GM12878 (cell line): ENCODE data around the gene ATP2A1. TPM values are rescaled to one million over a fixed set of nuclear protein-coding genes. Genes with fewer than 3 reads are reported as not detected.
A peak's percentile ranks its signal among the peaks of the same experiment; 100 is the strongest.

Source experiments
- CBX5 ChIP-seq: sonication (generic); IDR thresholded peaks from 2 replicates; pipeline ENCODE4 v1.6.1; 2016; ENCODE audit warnings: low read depth, moderate library complexity, mild to moderate bottlenecking, inconsistent platforms
- CHD1 ChIP-seq: IDR thresholded peaks from 2 replicates; pipeline ENCODE4 v1.6.1; 2012; ENCODE audit warnings: low read depth, low read length, improper control_type of control experiment
- FOS ChIP-seq: IDR thresholded peaks from 3 replicates; pipeline ENCODE4 v1.6.1; 2011; ENCODE audit warnings: borderline replicate concordance; ENCODE audit not compliant: insufficient read length; ENCODE audit errors: extremely low read depth
- MTA3 ChIP-seq: IDR thresholded peaks from 2 replicates; pipeline ENCODE4 v1.6.1; 2012; ENCODE audit warnings: low read length, inconsistent platforms, borderline replicate concordance
- MYC ChIP-seq: IDR thresholded peaks from 2 replicates; pipeline ENCODE4 v1.6.1; 2011; ENCODE audit warnings: mild to moderate bottlenecking, low read length, moderate library complexity, inconsistent platforms; ENCODE audit not compliant: insufficient read depth, insufficient replicate concordance, insufficient read length, severe bottlenecking
- NRF1 ChIP-seq: conservative IDR thresholded peaks from 2 replicates; pipeline ENCODE4 v1.6.1; 2011; ENCODE audit warnings: mild to moderate bottlenecking, low read depth, low read length, improper control_type of control experiment
- PAX5 ChIP-seq: IDR thresholded peaks from 2 replicates; pipeline ENCODE4 v1.6.1; 2011; ENCODE audit warnings: low read depth, low read length, borderline replicate concordance
- RAD51 ChIP-seq: fragments of 450-650 bp; IDR thresholded peaks from 2 replicates; pipeline ENCODE4 v1.6.1; 2016; ENCODE audit warnings: moderate library complexity, mild to moderate bottlenecking, inconsistent platforms
- RCOR1 ChIP-seq: conservative IDR thresholded peaks from 2 replicates; pipeline ENCODE4 v1.6.1; 2012; ENCODE audit warnings: low read depth, low read length, improper control_type of control experiment
- SUZ12 ChIP-seq: fragments of 200-600 bp; sonication (generic); IDR thresholded peaks from one replicate; pipeline ENCODE4 v1.6.1; 2018; ENCODE audit warnings: antibody characterized with exemption, mild to moderate bottlenecking; ENCODE audit not compliant: unreplicated experiment
- ZSCAN29 ChIP-seq: fragments of 450-650 bp; IDR thresholded peaks from 2 replicates; pipeline ENCODE4 v1.6.1; 2017; ENCODE audit warnings: mild to moderate bottlenecking, moderate library complexity
- polyA plus RNA-seq, 11 experiments: library from polyadenylated mRNA; depleted of rRNA in 4 of 11; unstranded in 6 of 11; stranded (reverse) in 5 of 11; fragments of >200 nt; fragmentation: Nextera tagmentation in 4 of 11; fragmentation: Illumina TruSeq in 1 of 11; extraction: Ambion mirVana in 4 of 11; extraction: Trizol in 1 of 11; gene quantifications; 1 replicate in 1 of 11; 2 replicates in 10 of 11; pipeline versions ENCODE4 v1.2.1 to v1.2.3, GENCODE V29; 2011 to 2016; ENCODE audit warnings: inconsistent platforms in 2 of 11, missing spikeins in 2 of 11, low read depth in 1 of 11
- total RNA-seq, 4 experiments: library from RNA; depleted of rRNA in 3 of 4; stranded (reverse); fragments of >200 nt in 3 of 4; fragmentation: Illumina TruSeq in 1 of 4; extraction: Trizol in 1 of 4; gene quantifications; 2 replicates each; pipeline versions ENCODE4 v1.2.1 to v1.2.3, GENCODE V29; 2013 to 2021
- TF ChIP-seq, protein P1 (sequence below), 3 experiments: IDR thresholded peaks in 2 of 3; conservative IDR thresholded peaks in 1 of 3; 2 replicates each; pipeline ENCODE4 v1.5.1; 2011; ENCODE audit warnings: low read depth in 3 of 3, low read length in 3 of 3, mild to moderate bottlenecking in 3 of 3, control low read depth in 2 of 3, moderate library complexity in 2 of 3, inconsistent platforms in 1 of 3, mixed read lengths in 1 of 3; ENCODE audit not compliant: control insufficient read depth in 2 of 3, insufficient read depth in 1 of 3; ENCODE audit errors: extremely low read depth in 1 of 3
- TF ChIP-seq, protein P2 (sequence below): fragments of 450-650 bp; IDR thresholded peaks from 2 replicates; pipeline ENCODE4 v1.6.1; 2016; ENCODE audit warnings: mild to moderate bottlenecking
- TF ChIP-seq, protein P3 (sequence below): fragments of 450-650 bp; IDR thresholded peaks from 2 replicates; pipeline ENCODE4 v1.6.1; 2017; ENCODE audit warnings: mild to moderate bottlenecking
- TF ChIP-seq, protein P4 (sequence below): fragments of 450-650 bp; IDR thresholded peaks from 2 replicates; pipeline ENCODE4 v1.6.1; 2017; ENCODE audit warnings: mild to moderate bottlenecking, moderate library complexity
- TF ChIP-seq, protein P5 (sequence below): IDR thresholded peaks from 2 replicates; pipeline ENCODE4 v1.6.1; 2012; ENCODE audit warnings: low read length, inconsistent platforms

The ATP2A1 gene
- total and polyA plus RNA-seq, 10 of the 15 experiments (the other 5 are each of a cell fraction or from before 2014, with no cell fraction given): 0.13 to 1.7 (median 0.88) TPM

DNA sequence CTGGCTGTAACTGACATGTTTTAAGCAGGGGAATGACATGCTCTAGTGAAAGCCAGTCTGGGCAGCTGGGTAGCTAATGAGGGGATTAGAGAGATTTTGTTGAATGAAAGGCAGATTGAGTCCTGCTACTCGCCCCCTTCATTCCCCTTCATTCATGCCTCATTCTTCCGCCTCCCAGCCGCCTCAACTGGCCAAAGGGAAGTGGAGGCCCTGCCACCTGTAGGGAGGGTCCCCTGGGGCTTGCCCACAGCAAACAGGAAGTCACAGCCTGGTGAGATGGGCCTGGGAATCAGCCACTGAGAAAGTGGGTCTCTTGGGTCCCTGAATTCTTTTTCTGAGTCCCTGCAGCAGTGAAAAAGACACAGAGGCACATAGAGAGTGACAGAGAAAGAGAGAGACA lies 52.4 kb downstream of the ATP2A1 start (continued):
- TF ChIP-seq, protein P1, sequence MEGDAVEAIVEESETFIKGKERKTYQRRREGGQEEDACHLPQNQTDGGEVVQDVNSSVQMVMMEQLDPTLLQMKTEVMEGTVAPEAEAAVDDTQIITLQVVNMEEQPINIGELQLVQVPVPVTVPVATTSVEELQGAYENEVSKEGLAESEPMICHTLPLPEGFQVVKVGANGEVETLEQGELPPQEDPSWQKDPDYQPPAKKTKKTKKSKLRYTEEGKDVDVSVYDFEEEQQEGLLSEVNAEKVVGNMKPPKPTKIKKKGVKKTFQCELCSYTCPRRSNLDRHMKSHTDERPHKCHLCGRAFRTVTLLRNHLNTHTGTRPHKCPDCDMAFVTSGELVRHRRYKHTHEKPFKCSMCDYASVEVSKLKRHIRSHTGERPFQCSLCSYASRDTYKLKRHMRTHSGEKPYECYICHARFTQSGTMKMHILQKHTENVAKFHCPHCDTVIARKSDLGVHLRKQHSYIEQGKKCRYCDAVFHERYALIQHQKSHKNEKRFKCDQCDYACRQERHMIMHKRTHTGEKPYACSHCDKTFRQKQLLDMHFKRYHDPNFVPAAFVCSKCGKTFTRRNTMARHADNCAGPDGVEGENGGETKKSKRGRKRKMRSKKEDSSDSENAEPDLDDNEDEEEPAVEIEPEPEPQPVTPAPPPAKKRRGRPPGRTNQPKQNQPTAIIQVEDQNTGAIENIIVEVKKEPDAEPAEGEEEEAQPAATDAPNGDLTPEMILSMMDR (IDR thresholded peaks at IDR 0.05 in 2 of 3, conservative IDR thresholded peaks at IDR 0.05 in 1 of 3; ENCODE audit: control insufficient read depth in 2 of 3, extremely low read depth in 1 of 3, insufficient read depth in 1 of 3, low read depth in 3 of 3, low read length in 3 of 3): no peak
- TF ChIP-seq, protein P2, sequence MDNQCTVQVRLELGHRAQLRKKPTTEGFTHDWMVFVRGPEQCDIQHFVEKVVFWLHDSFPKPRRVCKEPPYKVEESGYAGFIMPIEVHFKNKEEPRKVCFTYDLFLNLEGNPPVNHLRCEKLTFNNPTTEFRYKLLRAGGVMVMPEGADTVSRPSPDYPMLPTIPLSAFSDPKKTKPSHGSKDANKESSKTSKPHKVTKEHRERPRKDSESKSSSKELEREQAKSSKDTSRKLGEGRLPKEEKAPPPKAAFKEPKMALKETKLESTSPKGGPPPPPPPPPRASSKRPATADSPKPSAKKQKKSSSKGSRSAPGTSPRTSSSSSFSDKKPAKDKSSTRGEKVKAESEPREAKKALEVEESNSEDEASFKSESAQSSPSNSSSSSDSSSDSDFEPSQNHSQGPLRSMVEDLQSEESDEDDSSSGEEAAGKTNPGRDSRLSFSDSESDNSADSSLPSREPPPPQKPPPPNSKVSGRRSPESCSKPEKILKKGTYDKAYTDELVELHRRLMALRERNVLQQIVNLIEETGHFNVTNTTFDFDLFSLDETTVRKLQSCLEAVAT: no peak
- TF ChIP-seq NRF1 (no peak), RCOR1 (no peak), RAD51 (no peak; the same call in 1 of the 2 replicates), FOS (no peak), ZSCAN29 (no peak), SUZ12 (no peak), CBX5 (no peak), CHD1 (no peak), PAX5 (no peak), MYC (no peak), MTA3 (no peak)
- TF ChIP-seq, protein P3, sequence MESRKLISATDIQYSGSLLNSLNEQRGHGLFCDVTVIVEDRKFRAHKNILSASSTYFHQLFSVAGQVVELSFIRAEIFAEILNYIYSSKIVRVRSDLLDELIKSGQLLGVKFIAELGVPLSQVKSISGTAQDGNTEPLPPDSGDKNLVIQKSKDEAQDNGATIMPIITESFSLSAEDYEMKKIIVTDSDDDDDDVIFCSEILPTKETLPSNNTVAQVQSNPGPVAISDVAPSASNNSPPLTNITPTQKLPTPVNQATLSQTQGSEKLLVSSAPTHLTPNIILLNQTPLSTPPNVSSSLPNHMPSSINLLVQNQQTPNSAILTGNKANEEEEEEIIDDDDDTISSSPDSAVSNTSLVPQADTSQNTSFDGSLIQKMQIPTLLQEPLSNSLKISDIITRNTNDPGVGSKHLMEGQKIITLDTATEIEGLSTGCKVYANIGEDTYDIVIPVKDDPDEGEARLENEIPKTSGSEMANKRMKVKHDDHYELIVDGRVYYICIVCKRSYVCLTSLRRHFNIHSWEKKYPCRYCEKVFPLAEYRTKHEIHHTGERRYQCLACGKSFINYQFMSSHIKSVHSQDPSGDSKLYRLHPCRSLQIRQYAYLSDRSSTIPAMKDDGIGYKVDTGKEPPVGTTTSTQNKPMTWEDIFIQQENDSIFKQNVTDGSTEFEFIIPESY: no peak
- TF ChIP-seq, protein P4, sequence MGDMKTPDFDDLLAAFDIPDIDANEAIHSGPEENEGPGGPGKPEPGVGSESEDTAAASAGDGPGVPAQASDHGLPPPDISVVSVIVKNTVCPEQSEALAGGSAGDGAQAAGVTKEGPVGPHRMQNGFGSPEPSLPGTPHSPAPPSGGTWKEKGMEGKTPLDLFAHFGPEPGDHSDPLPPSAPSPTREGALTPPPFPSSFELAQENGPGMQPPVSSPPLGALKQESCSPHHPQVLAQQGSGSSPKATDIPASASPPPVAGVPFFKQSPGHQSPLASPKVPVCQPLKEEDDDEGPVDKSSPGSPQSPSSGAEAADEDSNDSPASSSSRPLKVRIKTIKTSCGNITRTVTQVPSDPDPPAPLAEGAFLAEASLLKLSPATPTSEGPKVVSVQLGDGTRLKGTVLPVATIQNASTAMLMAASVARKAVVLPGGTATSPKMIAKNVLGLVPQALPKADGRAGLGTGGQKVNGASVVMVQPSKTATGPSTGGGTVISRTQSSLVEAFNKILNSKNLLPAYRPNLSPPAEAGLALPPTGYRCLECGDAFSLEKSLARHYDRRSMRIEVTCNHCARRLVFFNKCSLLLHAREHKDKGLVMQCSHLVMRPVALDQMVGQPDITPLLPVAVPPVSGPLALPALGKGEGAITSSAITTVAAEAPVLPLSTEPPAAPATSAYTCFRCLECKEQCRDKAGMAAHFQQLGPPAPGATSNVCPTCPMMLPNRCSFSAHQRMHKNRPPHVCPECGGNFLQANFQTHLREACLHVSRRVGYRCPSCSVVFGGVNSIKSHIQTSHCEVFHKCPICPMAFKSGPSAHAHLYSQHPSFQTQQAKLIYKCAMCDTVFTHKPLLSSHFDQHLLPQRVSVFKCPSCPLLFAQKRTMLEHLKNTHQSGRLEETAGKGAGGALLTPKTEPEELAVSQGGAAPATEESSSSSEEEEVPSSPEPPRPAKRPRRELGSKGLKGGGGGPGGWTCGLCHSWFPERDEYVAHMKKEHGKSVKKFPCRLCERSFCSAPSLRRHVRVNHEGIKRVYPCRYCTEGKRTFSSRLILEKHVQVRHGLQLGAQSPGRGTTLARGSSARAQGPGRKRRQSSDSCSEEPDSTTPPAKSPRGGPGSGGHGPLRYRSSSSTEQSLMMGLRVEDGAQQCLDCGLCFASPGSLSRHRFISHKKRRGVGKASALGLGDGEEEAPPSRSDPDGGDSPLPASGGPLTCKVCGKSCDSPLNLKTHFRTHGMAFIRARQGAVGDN: peak; percentile 96
- TF ChIP-seq, protein P5, sequence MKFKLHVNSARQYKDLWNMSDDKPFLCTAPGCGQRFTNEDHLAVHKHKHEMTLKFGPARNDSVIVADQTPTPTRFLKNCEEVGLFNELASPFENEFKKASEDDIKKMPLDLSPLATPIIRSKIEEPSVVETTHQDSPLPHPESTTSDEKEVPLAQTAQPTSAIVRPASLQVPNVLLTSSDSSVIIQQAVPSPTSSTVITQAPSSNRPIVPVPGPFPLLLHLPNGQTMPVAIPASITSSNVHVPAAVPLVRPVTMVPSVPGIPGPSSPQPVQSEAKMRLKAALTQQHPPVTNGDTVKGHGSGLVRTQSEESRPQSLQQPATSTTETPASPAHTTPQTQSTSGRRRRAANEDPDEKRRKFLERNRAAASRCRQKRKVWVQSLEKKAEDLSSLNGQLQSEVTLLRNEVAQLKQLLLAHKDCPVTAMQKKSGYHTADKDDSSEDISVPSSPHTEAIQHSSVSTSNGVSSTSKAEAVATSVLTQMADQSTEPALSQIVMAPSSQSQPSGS: no peak
